ENCODE measurements around the gene KRT6A.

- TF ChIP-seq JUND (CRISPR knock-in tag; IDR thresholded peaks at IDR 0.05) (no peak), SRSF9 (IDR thresholded peaks at IDR 0.05; ENCODE audit: borderline replicate concordance, insufficient read depth, low read depth, low read length, poor library complexity, severe bottlenecking) (no peak), POLR2A (IDR thresholded peaks at IDR 0.05; ENCODE audit: insufficient read depth in 1 of 2, low read depth in 2 of 2, low read length in 2 of 2) (no peak), RXRA (CRISPR knock-in tag; IDR thresholded peaks at IDR 0.05) (no peak), ARHGAP35 (CRISPR knock-in tag; IDR thresholded peaks at IDR 0.05; ENCODE audit: borderline replicate concordance) (no peak), HDAC1 (CRISPR knock-in tag; IDR thresholded peaks at IDR 0.05) (no peak), ZNF30 (CRISPR knock-in tag; IDR thresholded peaks at IDR 0.05) (no peak), ZNF75D (CRISPR knock-in tag; IDR thresholded peaks at IDR 0.05; ENCODE audit: borderline replicate concordance) (no peak), BRCA1 (CRISPR knock-in tag; IDR thresholded peaks at IDR 0.05) (no peak), ASH2L (IDR thresholded peaks at IDR 0.05; ENCODE audit: insufficient read length, low read depth, low read length) (no peak), ZNF274 (CRISPR knock-in tag; IDR thresholded peaks at IDR 0.05) (no peak)
- TF ChIP-seq, protein P1, sequence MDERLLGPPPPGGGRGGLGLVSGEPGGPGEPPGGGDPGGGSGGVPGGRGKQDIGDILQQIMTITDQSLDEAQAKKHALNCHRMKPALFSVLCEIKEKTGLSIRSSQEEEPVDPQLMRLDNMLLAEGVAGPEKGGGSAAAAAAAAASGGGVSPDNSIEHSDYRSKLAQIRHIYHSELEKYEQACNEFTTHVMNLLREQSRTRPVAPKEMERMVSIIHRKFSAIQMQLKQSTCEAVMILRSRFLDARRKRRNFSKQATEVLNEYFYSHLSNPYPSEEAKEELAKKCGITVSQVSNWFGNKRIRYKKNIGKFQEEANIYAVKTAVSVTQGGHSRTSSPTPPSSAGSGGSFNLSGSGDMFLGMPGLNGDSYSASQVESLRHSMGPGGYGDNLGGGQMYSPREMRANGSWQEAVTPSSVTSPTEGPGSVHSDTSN (CRISPR knock-in tag; IDR thresholded peaks at IDR 0.05) = no peak
- TF ChIP-seq, protein P2, sequence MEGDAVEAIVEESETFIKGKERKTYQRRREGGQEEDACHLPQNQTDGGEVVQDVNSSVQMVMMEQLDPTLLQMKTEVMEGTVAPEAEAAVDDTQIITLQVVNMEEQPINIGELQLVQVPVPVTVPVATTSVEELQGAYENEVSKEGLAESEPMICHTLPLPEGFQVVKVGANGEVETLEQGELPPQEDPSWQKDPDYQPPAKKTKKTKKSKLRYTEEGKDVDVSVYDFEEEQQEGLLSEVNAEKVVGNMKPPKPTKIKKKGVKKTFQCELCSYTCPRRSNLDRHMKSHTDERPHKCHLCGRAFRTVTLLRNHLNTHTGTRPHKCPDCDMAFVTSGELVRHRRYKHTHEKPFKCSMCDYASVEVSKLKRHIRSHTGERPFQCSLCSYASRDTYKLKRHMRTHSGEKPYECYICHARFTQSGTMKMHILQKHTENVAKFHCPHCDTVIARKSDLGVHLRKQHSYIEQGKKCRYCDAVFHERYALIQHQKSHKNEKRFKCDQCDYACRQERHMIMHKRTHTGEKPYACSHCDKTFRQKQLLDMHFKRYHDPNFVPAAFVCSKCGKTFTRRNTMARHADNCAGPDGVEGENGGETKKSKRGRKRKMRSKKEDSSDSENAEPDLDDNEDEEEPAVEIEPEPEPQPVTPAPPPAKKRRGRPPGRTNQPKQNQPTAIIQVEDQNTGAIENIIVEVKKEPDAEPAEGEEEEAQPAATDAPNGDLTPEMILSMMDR (CRISPR knock-in tag; IDR thresholded peaks at IDR 0.05) = no peak
Observed at GRCh38 chr12:52508211-52508610, 15.2 kb upstream of the KRT6A start.
